ENCODE measurements around the gene NEMP1. TPM values are rescaled to one million over a fixed set of nuclear protein-coding genes. Genes with fewer than 3 reads are reported as not detected.

The NEMP1 gene
- polyA plus RNA-seq, 1 donor (not counting 4 experiments of a cell fraction or from before 2014, with no cell fraction given): 18.6 TPM

DNA sequence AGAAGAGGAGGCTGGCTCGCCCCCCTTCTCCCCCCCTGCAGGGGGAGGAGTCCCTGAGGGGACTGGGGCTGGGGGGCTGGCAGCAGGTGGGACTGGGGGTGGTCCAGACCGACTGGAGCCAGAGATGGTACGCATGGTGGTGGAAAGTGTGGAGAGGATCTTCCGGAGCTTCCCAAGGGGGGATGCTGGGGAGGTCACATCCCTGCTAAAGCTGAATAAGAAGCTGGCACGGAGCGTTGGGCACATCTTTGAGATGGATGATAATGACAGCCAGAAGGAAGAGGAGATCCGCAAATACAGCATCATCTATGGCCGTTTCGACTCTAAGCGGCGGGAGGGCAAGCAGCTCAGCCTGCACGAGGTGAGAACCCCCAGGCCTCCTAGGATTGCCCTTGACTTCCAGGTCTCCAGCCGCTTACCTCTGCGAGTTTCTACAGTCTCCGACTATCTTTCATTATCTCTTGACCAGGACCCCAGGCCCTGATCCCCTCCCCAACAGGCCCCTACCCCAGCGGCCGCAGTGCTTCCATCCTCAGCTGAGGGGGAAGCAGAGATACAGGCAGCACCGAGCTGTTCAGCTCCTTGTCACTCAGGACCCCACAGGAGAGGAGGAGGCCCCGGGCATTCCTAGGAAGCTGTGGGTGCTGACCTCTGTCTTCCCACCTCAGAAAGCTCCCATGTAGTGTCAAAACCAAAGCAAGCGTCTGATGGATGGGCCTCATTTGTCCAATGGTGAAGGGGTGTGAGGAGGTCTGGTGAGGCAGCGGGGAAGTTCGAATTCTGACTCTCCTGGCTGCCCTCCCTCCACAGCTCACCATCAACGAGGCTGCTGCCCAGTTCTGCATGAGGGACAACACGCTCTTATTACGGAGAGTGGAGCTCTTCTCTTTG is 13.3 kb upstream of the NEMP1 start:
- no peak for FAIRE-seq
- H3K9ac ChIP-seq (ENCODE audit: control insufficient read depth, extremely low read depth, insufficient read depth, low read length): no peak overlapping the region

GRCh38 chr12:57090924-57091637 is 12.5 kb upstream of the NEMP1 start:
- Histone ChIP-seq H3K4me3 (ENCODE audit: control insufficient read depth in 2 of 3, extremely low read depth in 1 of 3, insufficient read depth in 2 of 3, low read depth in 1 of 3, low read length in 3 of 3) (peak overlapping the region; percentile 72 to 94 (median 75)), H3K9me1 (ENCODE audit: control insufficient read depth, extremely low read depth, insufficient read depth, low read length) (no peaks in the 10 kb centered on the region), H2AFZ (ENCODE audit: control insufficient read depth, low read length) (no peak overlapping the region), H3K9me3 (ENCODE audit: control insufficient read depth, low read depth, low read length) (no peaks in the 10 kb centered on the region), H3K79me2 (ENCODE audit: control insufficient read depth, insufficient read depth, low read length) (peaks cover 18% of the 10 kb centered on the region), H3K9ac (ENCODE audit: control insufficient read depth, extremely low read depth, insufficient read depth, low read length) (peak overlapping the region; percentile 84), H3K4me1 (ENCODE audit: control insufficient read depth, extremely low read depth, insufficient read depth, low read length) (peaks cover 49% of the 10 kb centered on the region), H3K4me2 (ENCODE audit: control insufficient read depth, extremely low read depth, insufficient read depth, low read depth, low read length) (peak overlapping the region; percentile 80), H3K27ac (ENCODE audit: control insufficient read depth, insufficient read depth, low read length) (no peak overlapping the region), H4K20me1 (ENCODE audit: control insufficient read depth, extremely low read depth, insufficient read depth, low read length) (peaks cover 4% of the 10 kb centered on the region), H3K36me3 (ENCODE audit: control insufficient read depth in 2 of 2, extremely low read depth in 1 of 2, insufficient read depth in 2 of 2, low read length in 2 of 2) (peaks cover 9 to 18% of the 10 kb centered on the region in 2 experiments), H3K27me3 (ENCODE audit: control insufficient read depth, extremely low read depth, insufficient read depth, low read length) (no peaks in the 10 kb centered on the region)
- dilution Hi-C loops (cut with MboI; ENCODE audit: extremely low pct_ligation_motif_present, low sequenced_read_pairs): no loop called here
- DNase-seq (ENCODE audit: low read depth, low spot score): no peak
- TF ChIP-seq CTCF (optimal IDR thresholded peaks at IDR 0.05 in 1 of 3, IDR thresholded peaks at IDR 0.05 in 1 of 3, conservative IDR thresholded peaks at IDR 0.05 in 1 of 3; ENCODE audit: extremely low read depth in 1 of 3, insufficient read depth in 2 of 3, low read length in 3 of 3) (no peak), EZH2 (IDR thresholded peaks at IDR 0.05; ENCODE audit: low read length) (no peak)
- no peak for FAIRE-seq

More for the DNA sequence above, 13.3 kb upstream of the NEMP1 start:
- Histone ChIP-seq H2AFZ (ENCODE audit: control insufficient read depth, low read length) (no peak overlapping the region), H3K79me2 (ENCODE audit: control insufficient read depth, insufficient read depth, low read length) (peaks cover 18% of the 10 kb centered on the region), H3K27me3 (ENCODE audit: control insufficient read depth, extremely low read depth, insufficient read depth, low read length) (no peaks in the 10 kb centered on the region), H3K4me3 (ENCODE audit: control insufficient read depth in 2 of 3, extremely low read depth in 1 of 3, insufficient read depth in 2 of 3, low read depth in 1 of 3, low read length in 3 of 3) (no peak overlapping the region), H3K4me1 (ENCODE audit: control insufficient read depth, extremely low read depth, insufficient read depth, low read length) (peaks cover 49% of the 10 kb centered on the region), H3K4me2 (ENCODE audit: control insufficient read depth, extremely low read depth, insufficient read depth, low read depth, low read length) (no peak overlapping the region), H4K20me1 (ENCODE audit: control insufficient read depth, extremely low read depth, insufficient read depth, low read length) (peaks cover 4% of the 10 kb centered on the region), H3K36me3 (ENCODE audit: control insufficient read depth in 2 of 2, extremely low read depth in 1 of 2, insufficient read depth in 2 of 2, low read length in 2 of 2) (peaks cover 10 to 21% of the 10 kb centered on the region in 2 experiments), H3K9me1 (ENCODE audit: control insufficient read depth, extremely low read depth, insufficient read depth, low read length) (no peaks in the 10 kb centered on the region), H3K27ac (ENCODE audit: control insufficient read depth, insufficient read depth, low read length) (no peak overlapping the region), H3K9me3 (ENCODE audit: control insufficient read depth, low read depth, low read length) (no peaks in the 10 kb centered on the region)
- TF ChIP-seq EZH2 (IDR thresholded peaks at IDR 0.05; ENCODE audit: low read length): no peak
- no peak for TF ChIP-seq CTCF (optimal IDR thresholded peaks at IDR 0.05 in 1 of 3, IDR thresholded peaks at IDR 0.05 in 1 of 3, conservative IDR thresholded peaks at IDR 0.05 in 1 of 3; ENCODE audit: extremely low read depth in 1 of 3, insufficient read depth in 2 of 3, low read length in 3 of 3)
- DNase-seq (ENCODE audit: low read depth, low spot score): no peak
- dilution Hi-C loops (cut with MboI; ENCODE audit: extremely low pct_ligation_motif_present, low sequenced_read_pairs): no loop called here
